GM21786 (cell line): ENCODE measurements around the gene ZP1.

Experiments
- ATAC-seq: cut with Tn5 transposase; IDR thresholded peaks from one replicate; pipeline ENCODE4 v1.9.1; 2021; ENCODE audit not compliant: unreplicated experiment

ZP1 gene

GRCh38 chr11:60857378-60858232 is 9.7 kb upstream of the ZP1 start:
- no peak for ATAC-seq

- no peak for ATAC-seq
Observed at GRCh38 chr11:60858236-60858635, 9.1 kb upstream of the ZP1 start.

GRCh38 chr11:60858731-60859464 is 8.4 kb upstream of the ZP1 start:
- ATAC-seq, result no peak

GRCh38 chr11:60859616-60860250 is 7.6 kb upstream of the ZP1 start:
- no peak for ATAC-seq

- no peak for ATAC-seq
Observed at GRCh38 chr11:60860943-60861342, 6.4 kb upstream of the ZP1 start.

GRCh38 chr11:60862171-60862570 is 5.2 kb upstream of the ZP1 start:
- ATAC-seq, result no peak

GRCh38 chr11:60863550-60864521 is 3.5 kb upstream of the ZP1 start:
- ATAC-seq, result no peak

GRCh38 chr11:60864856-60865513 is 2.4 kb upstream of the ZP1 start:
- no peak for ATAC-seq

- no peak for ATAC-seq
Observed at GRCh38 chr11:60867871-60868681, 734 bp downstream of the ZP1 start.

GRCh38 chr11:60868682-60869450 is 1.5 kb downstream of the ZP1 start:
- no peak for ATAC-seq

- ATAC-seq, result no peak
Observed at GRCh38 chr11:60869451-60869825, 2.1 kb downstream of the ZP1 start.

- ATAC-seq, result no peak
Observed at GRCh38 chr11:60870276-60870675, 2.9 kb downstream of the ZP1 start.

- no peak for ATAC-seq
Observed at GRCh38 chr11:60870733-60871377, 3.5 kb downstream of the ZP1 start.

GRCh38 chr11:60871378-60872061 is 4.2 kb downstream of the ZP1 start:
- ATAC-seq, result no peak

- no peak for ATAC-seq
Observed at GRCh38 chr11:60872124-60872960, 5.0 kb downstream of the ZP1 start.

- ATAC-seq, result no peak
Observed at GRCh38 chr11:60872961-60873524, 5.7 kb downstream of the ZP1 start.
